Endothelial cell of umbilical vein (primary cell): Measurements from ENCODE around the gene SIGLEC10. TPM values are rescaled to one million over a fixed set of nuclear protein-coding genes. Genes with fewer than 3 reads are reported as not detected.

Source experiments
- BruUV-seq: library from RNA; stranded (reverse); fragments of 400-500 nt; replicated peaks from 2 replicates; lab custom pipeline; 2021; lab: Mats Ljungman, UMichigan
- CTCF ChIA-PET: fragments of 300-600, 350-600 bp; sonication (Branson Sonifier 250); formaldehyde crosslinking; loops from one replicate; lab custom pipeline; 2021; ENCODE audit warnings: antibody characterized with exemption, inconsistent platforms; lab: Charles Lee
- POLR2A ChIA-PET: fragments of 300-600, 350-600 bp; sonication (Branson Sonifier 250); formaldehyde crosslinking; loops from one replicate; lab custom pipeline; 2021; ENCODE audit warnings: antibody characterized with exemption, inconsistent platforms; lab: Charles Lee
- DNase-seq: peaks from one replicate; pipeline ENCODE4 v3.0.0-alpha.2; 2011; ENCODE audit warnings: low read depth, low spot score
- FAIRE-seq: peaks from 2 replicates; lab custom pipeline; 2011; peaks lifted over from hg19 to GRCh38; lab: Jason Lieb, UNC
- H2AFZ ChIP-seq: 2 replicates; pipeline ENCODE4 v1.6.0; 2012; ENCODE audit warnings: low read depth, low read length, control low read depth, inconsistent platforms
- H3K27ac ChIP-seq: 2 replicates; pipeline ENCODE4 v1.5.1; 2011; ENCODE audit warnings: low read depth, mild to moderate bottlenecking, control low read depth, low read length, moderate library complexity; ENCODE audit not compliant: insufficient read depth
- H3K27me3 ChIP-seq, 2 experiments: 2 replicates each; pipeline versions ENCODE4 v1.6.0 to v1.6.1; 2011; ENCODE audit warnings: low read length in 2 of 2, mixed read lengths in 1 of 2; ENCODE audit not compliant: control insufficient read depth in 2 of 2, insufficient read depth in 2 of 2
- H3K36me3 ChIP-seq, 2 experiments: 2 replicates in 1 of 2; 3 replicates in 1 of 2; pipeline ENCODE4 v1.5.1; 2011; ENCODE audit warnings: low read length in 2 of 2, mild to moderate bottlenecking in 1 of 2, moderate library complexity in 1 of 2; ENCODE audit not compliant: control insufficient read depth in 2 of 2, insufficient read depth in 2 of 2; ENCODE audit errors: extremely low read depth in 1 of 2
- H3K4me1 ChIP-seq: 3 replicates; pipeline ENCODE4 v1.5.1; 2011; ENCODE audit warnings: mild to moderate bottlenecking, low read length; ENCODE audit not compliant: control insufficient read depth, insufficient read depth; ENCODE audit errors: extremely low read depth
- H3K4me2 ChIP-seq: 2 replicates; pipeline ENCODE4 v1.6.1; 2011; ENCODE audit warnings: low read length, control low read depth, mixed read lengths; ENCODE audit not compliant: insufficient read depth
- H3K4me3 ChIP-seq, 3 experiments: fragments of 200-600 bp in 1 of 3; sonication (generic), shearing (Covaris generic) in 1 of 3; replicated peaks in 1 of 3; 2 replicates each; pipeline ENCODE4 v1.5.1; 2011 to 2016; ENCODE audit warnings: control low read depth in 3 of 3, low read length in 3 of 3, mild to moderate bottlenecking in 2 of 3, inconsistent platforms in 1 of 3, low read depth in 1 of 3, moderate library complexity in 1 of 3; ENCODE audit not compliant: insufficient read depth in 1 of 3
- H3K79me2 ChIP-seq: 2 replicates; pipeline ENCODE4 v1.6.0; 2012; ENCODE audit warnings: low read length, inconsistent platforms; ENCODE audit not compliant: control insufficient read depth, insufficient read depth
- H3K9ac ChIP-seq: replicated peaks from 2 replicates; pipeline ENCODE3; 2011; ENCODE audit warnings: low read length, control low read depth; ENCODE audit not compliant: insufficient read depth; ENCODE audit errors: extremely low read depth
- H3K9me1 ChIP-seq: replicated peaks from 3 replicates; pipeline ENCODE4 v1.6.0; 2011; ENCODE audit warnings: mild to moderate bottlenecking, low read length; ENCODE audit not compliant: control insufficient read depth, insufficient read depth; ENCODE audit errors: extremely low read depth
- H3K9me3 ChIP-seq: replicated peaks from 2 replicates; pipeline ENCODE4 v1.5.1; 2012; ENCODE audit warnings: low read length, inconsistent platforms; ENCODE audit not compliant: control insufficient read depth, insufficient read depth
- H4K20me1 ChIP-seq: replicated peaks from 2 replicates; pipeline ENCODE3; 2011; ENCODE audit warnings: mild to moderate bottlenecking, low read length; ENCODE audit not compliant: control insufficient read depth, insufficient read depth; ENCODE audit errors: extremely low read depth
- CTCF ChIP-seq, 2 donors: IDR thresholded peaks; 1 replicate in 1 of 2; 2 replicates in 1 of 2; pipeline ENCODE4 v1.5.1; 2011; ENCODE audit warnings: low read length in 2 of 2, mild to moderate bottlenecking in 2 of 2, moderate library complexity in 2 of 2, control low read depth in 1 of 2, inconsistent platforms in 1 of 2, low read depth in 1 of 2; ENCODE audit not compliant: insufficient read depth in 1 of 2; ENCODE audit errors: extremely low read depth in 1 of 2
- EZH2 ChIP-seq: IDR thresholded peaks from 2 replicates; pipeline ENCODE4 v1.6.1; 2012; ENCODE audit warnings: borderline replicate concordance, low read depth, mild to moderate bottlenecking, moderate library complexity, low read length, inconsistent platforms; ENCODE audit not compliant: severe bottlenecking
- FOS ChIP-seq: IDR thresholded peaks from 2 replicates; pipeline ENCODE4 v1.6.1; 2011; ENCODE audit warnings: mild to moderate bottlenecking, low read length, moderate library complexity, borderline replicate concordance; ENCODE audit not compliant: insufficient read depth
- dilution Hi-C: fragments of 300-500 bp; cut with MboI; formaldehyde crosslinking; loops from one replicate; pipeline ENCODE4 v1.15.0; 2019; ENCODE audit warnings: low sequenced_read_pairs; ENCODE audit not compliant: extremely low pct_ligation_motif_present
- intact Hi-C: fragments of 100-400 bp; cut with micrococcal nuclease; formaldehyde crosslinking; loops from one replicate; pipeline ENCODE4 v1.10.0; 2022
- polyA plus RNA-seq, 4 experiments: library from polyadenylated mRNA; depleted of rRNA in 3 of 4; stranded (reverse) in 3 of 4; unstranded in 1 of 4; fragments of >200 nt; gene quantifications; 2 replicates each; pipeline versions ENCODE4 v1.2.1 to v1.2.3, GENCODE V29; 2011 to 2012; ENCODE audit warnings: missing spikeins in 1 of 4
- total RNA-seq: library from RNA; stranded (reverse); gene quantifications from 2 replicates; pipeline ENCODE4 v1.2.3, GENCODE V29; 2021
- TF ChIP-seq, protein P1 (sequence below): IDR thresholded peaks from 2 replicates; pipeline ENCODE4 v1.6.1; 2011; ENCODE audit not compliant: insufficient read depth, insufficient read length

Gene SIGLEC10
- total and polyA plus RNA-seq, 2 donors (not counting 3 experiments of a cell fraction or from before 2014, with no cell fraction given) = not detected

DNA sequence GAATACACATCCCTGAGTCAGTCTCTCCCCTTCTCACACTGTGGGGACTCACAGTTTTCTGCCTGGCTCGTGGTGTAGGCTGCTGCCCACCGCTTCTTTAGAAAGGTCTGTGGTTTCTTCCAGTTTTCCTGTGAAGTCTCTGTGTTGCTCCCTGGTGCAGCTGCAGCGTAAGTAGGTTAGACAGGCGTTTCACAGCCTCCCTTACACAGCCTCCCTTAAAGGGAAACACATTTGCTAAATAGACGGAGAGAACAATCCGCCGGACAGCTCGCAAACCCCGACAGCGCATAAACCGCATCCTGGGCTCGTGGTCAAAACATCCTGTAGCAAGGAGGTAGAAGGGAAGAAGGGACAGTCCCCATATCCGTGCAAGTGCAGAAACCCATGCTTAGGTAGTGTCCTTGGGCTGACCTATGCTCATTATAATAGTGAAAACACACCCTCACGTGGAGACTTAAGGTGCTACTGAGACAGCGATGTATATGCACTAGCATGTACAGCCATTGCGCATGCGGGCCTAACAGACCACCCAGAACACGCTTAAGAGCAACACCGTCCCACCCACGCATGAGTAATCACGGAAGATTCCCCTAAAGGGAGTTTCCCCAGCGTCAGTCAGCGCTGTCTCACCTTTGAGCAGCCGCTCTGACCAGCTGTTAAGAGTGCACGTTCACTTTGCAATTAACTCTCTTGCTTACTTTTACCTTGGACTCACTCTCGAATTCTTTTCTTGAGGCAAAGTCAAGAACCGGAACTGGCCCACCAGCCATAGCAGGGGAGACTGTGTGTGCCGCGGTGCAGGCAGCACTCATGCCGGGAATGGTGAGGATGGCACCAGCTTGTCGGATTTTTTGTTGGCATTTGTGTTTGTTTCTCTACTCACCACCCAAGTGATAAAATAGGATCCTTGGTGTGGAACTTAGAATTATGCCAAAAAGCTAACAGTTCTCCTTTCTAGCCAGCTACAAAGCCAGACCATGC, 24.3 kb upstream of the SIGLEC10 start:
- no peaks in the 10 kb centered on the region for H3K27me3 ChIP-seq
- no peak overlapping the region for H2AFZ ChIP-seq
- no peak overlapping the region for H3K27ac ChIP-seq
- H3K36me3 ChIP-seq = no peaks in the 10 kb centered on the region
- no peak overlapping the region for H3K9ac ChIP-seq
- BruUV-seq = no TSS peak
- H3K79me2 ChIP-seq = no peaks in the 10 kb centered on the region
- intact Hi-C loops (no loop called here), dilution Hi-C loops (no loop called here)
- no peak for FAIRE-seq
- no peak for DNase-seq
- no peaks in the 10 kb centered on the region for H3K9me3 ChIP-seq
- no peaks in the 10 kb centered on the region for H4K20me1 ChIP-seq
- H3K4me2 ChIP-seq = no peak overlapping the region
- POLR2A ChIA-PET = no interaction called here
- CTCF ChIA-PET = interaction anchor here (1.2 to 1.6 kb wide), 3 partner anchors 20 to 219 kb away, joined by 3 to 4 read pairs (median 3); no protein-coding TSS in a partner anchor
- no peak overlapping the region for H3K4me3 ChIP-seq
- TF ChIP-seq CTCF (IDR thresholded peaks at IDR 0.05; ENCODE audit: extremely low read depth in 1 of 2, insufficient read depth in 1 of 2, low read depth in 1 of 2, low read length in 2 of 2) (no peak), FOS (no peak), EZH2 (no peak)
- TF ChIP-seq, protein P1, sequence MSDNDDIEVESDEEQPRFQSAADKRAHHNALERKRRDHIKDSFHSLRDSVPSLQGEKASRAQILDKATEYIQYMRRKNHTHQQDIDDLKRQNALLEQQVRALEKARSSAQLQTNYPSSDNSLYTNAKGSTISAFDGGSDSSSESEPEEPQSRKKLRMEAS = no peak
- no peaks in the 10 kb centered on the region for H3K4me1 ChIP-seq
- no peaks in the 10 kb centered on the region for H3K9me1 ChIP-seq
